ENCODE data around the gene SEPTIN8. TPM values are rescaled to one million over a fixed set of nuclear protein-coding genes. Genes with fewer than 3 reads are reported as not detected.

SEPTIN8 gene
- total RNA-seq, 2 donors from 2014 or later: 57.6 to 84.2 TPM

- H3K4me3 ChIP-seq: no peak overlapping the region
- TF ChIP-seq CTCF (IDR thresholded peaks at IDR 0.05): no peak
- DNase-seq: no peak
These were observed 13.3 kb upstream of the SEPTIN8 start for GRCh38 chr5:132790201-132790865.

GRCh38 chr5:132788990-132789886 lies 12.2 kb upstream of the SEPTIN8 start:
- H3K4me1 ChIP-seq: no peaks in the 10 kb centered on the region
- H3K27me3 ChIP-seq: no peaks in the 10 kb centered on the region
- H3K9me3 ChIP-seq: no peaks in the 10 kb centered on the region
- TF ChIP-seq CTCF (IDR thresholded peaks at IDR 0.05): no peak
- H3K4me3 ChIP-seq: no peak overlapping the region
- intact Hi-C loops (cut with DNase I): no loop called here
- H3K36me3 ChIP-seq: no peaks in the 10 kb centered on the region
- no peak for DNase-seq
- no peak overlapping the region for H3K27ac ChIP-seq
- H3K9ac ChIP-seq (ENCODE audit: low read depth in 2 of 2, low read length in 2 of 2): no peak overlapping the region

More at GRCh38 chr5:132790201-132790865, 13.3 kb upstream of the SEPTIN8 start:
- Histone ChIP-seq H3K27ac (no peak overlapping the region), H3K27me3 (no peaks in the 10 kb centered on the region), H3K9me3 (no peaks in the 10 kb centered on the region), H3K4me1 (no peaks in the 10 kb centered on the region), H3K9ac (ENCODE audit: low read depth in 2 of 2, low read length in 2 of 2) (no peak overlapping the region), H3K36me3 (no peaks in the 10 kb centered on the region)
- intact Hi-C loops (cut with DNase I): no loop called here

GRCh38 chr5:132788508-132788907 lies 11.5 kb upstream of the SEPTIN8 start:
- H3K4me3 ChIP-seq: no peak overlapping the region
- no peak for DNase-seq
- no peak overlapping the region for H3K9ac ChIP-seq (ENCODE audit: low read depth in 2 of 2, low read length in 2 of 2)
- H3K36me3 ChIP-seq: no peaks in the 10 kb centered on the region
- no peaks in the 10 kb centered on the region for H3K27me3 ChIP-seq
- H3K4me1 ChIP-seq: no peaks in the 10 kb centered on the region
- intact Hi-C loops (cut with DNase I): no loop called here
- H3K9me3 ChIP-seq: no peaks in the 10 kb centered on the region
- H3K27ac ChIP-seq: no peak overlapping the region
- no peak for TF ChIP-seq CTCF (IDR thresholded peaks at IDR 0.05)

GRCh38 chr5:132787076-132787475 lies 10.0 kb upstream of the SEPTIN8 start:
- no peaks in the 10 kb centered on the region for H3K4me1 ChIP-seq
- no peak overlapping the region for H3K4me3 ChIP-seq
- H3K27me3 ChIP-seq: no peaks in the 10 kb centered on the region
- H3K9ac ChIP-seq (ENCODE audit: low read depth in 2 of 2, low read length in 2 of 2): no peak overlapping the region
- TF ChIP-seq CTCF (IDR thresholded peaks at IDR 0.05): no peak
- no peaks in the 10 kb centered on the region for H3K36me3 ChIP-seq
- intact Hi-C loops (cut with DNase I): no loop called here
- no peak for DNase-seq
- H3K9me3 ChIP-seq: no peaks in the 10 kb centered on the region
- no peak overlapping the region for H3K27ac ChIP-seq

GRCh38 chr5:132785864-132786263 lies 8.8 kb upstream of the SEPTIN8 start:
- DNase-seq: no peak
- Histone ChIP-seq H3K9ac (ENCODE audit: low read depth in 2 of 2, low read length in 2 of 2) (no peak overlapping the region), H3K4me3 (no peak overlapping the region), H3K27ac (no peak overlapping the region), H3K9me3 (no peaks in the 10 kb centered on the region), H3K27me3 (no peaks in the 10 kb centered on the region), H3K36me3 (no peaks in the 10 kb centered on the region), H3K4me1 (no peaks in the 10 kb centered on the region)
- intact Hi-C loops (cut with DNase I): no loop called here
- no peak for TF ChIP-seq CTCF (IDR thresholded peaks at IDR 0.05)
